NT2/D1 (cell line): ENCODE results near the gene ZNF543.
A peak's percentile ranks its signal among the peaks of the same experiment; 100 is the strongest.

Experiments
- YY1 ChIP-seq: IDR thresholded peaks from 2 replicates; pipeline ENCODE4 v1.6.1; 2011; ENCODE audit not compliant: insufficient read length, insufficient read depth
- ZNF274 ChIP-seq: IDR thresholded peaks from 2 replicates; pipeline ENCODE4 v1.6.1; 2011; ENCODE audit warnings: mild to moderate bottlenecking, low read depth, low read length

DNA sequence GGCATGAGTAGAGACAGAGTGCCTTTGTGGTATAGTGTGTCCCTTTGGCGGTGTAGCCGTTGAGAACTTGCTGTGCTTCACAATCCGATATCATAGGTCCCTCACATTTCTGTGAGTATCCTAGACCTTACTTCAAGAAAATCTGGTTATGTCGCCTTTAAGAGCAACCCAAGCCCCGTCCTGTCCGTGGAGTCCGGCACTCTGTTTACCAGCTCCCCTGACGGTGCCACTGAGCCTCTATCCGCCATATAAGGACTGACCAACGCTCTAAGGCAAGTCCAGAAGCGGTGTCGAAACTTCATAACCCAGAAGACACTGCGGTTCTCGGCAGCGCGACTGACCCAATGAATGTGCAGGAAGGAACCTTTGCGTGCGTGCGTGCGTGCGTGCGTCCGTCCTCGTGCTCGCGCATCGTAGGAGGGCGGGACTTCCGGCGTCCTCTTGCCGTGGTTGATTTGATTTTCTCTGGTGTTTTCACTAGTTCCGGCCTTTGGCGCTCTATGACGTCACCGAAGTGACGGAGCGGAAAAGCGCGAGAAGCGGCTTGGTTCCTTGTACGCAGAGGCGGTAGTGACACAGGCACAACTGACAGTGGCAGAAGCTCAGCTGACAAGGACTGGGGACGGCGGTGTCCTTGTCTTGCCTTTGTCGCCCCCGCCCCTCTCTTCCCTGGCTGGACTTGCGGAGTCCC is 42.9 kb downstream of the ZNF543 start, which contains the start of the genes TRAPPC2B and ZNF547:
- TF ChIP-seq YY1 = peak; percentile 50
- TF ChIP-seq ZNF274 = no peak
